Measurements from ENCODE around the gene ADGRF5.

Gene ADGRF5

DNA sequence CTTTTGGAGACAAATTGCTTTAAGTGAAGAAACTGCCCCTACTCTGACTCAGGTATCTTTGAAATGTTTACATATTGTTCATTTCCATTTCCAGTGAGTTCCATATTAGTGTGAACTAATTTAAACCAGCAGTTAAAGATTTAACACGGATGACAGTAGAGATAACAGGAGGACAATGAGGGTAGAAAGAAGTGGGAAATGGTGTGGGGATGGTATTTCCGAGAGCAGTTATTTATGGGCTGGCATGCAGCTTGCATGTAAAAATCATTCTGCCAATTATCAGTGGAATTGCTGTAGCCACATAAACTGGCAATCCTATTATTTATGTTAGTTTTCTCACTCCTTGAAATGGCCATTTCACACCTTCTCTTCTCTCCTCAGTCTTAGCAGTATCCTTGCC, 8.6 kb upstream of the ADGRF5 start:
- no peak for DNase-seq (ENCODE audit: low spot score)
- TF ChIP-seq, protein P1, sequence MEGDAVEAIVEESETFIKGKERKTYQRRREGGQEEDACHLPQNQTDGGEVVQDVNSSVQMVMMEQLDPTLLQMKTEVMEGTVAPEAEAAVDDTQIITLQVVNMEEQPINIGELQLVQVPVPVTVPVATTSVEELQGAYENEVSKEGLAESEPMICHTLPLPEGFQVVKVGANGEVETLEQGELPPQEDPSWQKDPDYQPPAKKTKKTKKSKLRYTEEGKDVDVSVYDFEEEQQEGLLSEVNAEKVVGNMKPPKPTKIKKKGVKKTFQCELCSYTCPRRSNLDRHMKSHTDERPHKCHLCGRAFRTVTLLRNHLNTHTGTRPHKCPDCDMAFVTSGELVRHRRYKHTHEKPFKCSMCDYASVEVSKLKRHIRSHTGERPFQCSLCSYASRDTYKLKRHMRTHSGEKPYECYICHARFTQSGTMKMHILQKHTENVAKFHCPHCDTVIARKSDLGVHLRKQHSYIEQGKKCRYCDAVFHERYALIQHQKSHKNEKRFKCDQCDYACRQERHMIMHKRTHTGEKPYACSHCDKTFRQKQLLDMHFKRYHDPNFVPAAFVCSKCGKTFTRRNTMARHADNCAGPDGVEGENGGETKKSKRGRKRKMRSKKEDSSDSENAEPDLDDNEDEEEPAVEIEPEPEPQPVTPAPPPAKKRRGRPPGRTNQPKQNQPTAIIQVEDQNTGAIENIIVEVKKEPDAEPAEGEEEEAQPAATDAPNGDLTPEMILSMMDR (IDR thresholded peaks at IDR 0.05; ENCODE audit: extremely low read depth, missing control alignments), result no peak

DNA sequence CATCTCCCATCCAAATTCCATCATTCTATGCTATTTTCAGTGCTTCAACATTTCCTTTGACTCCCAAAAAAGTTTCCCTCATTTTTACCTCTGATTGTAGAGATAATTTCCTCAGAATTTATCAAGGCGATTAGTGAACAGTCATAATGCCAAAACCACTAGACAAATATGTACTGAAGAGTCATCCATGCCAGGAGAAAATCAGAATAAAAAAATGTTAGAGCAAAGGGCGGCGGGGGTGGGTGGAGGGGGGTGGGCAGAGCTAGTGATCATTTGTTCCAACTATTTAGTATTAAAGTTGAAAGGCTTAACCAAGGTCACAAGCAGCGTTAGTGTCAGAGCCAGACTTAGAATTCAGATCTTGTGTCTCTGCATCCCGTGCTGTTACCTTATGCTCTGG, 5.3 kb upstream of the ADGRF5 start:
- DNase-seq (ENCODE audit: low spot score), result no peak
- TF ChIP-seq, protein P1 (IDR thresholded peaks at IDR 0.05; ENCODE audit: extremely low read depth, missing control alignments), result no peak

DNA sequence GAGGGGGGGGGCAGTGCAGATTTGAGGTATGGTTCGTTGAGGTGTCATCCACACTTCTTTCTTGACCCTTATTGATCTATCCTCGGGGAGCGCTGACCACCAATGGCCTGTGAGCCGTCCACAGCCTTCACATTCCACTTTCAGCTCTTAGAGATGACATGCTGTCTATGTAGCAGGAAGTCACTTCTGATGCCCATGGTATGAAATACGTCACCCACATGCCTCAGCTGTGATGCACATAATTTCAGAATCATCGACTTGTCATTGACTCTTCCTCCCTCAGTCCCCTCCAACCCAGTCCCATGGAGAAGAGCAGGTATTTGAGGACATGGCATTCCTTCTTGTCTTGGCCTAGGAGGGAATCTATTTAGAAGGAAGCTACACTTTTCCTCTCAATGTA, 4.7 kb upstream of the ADGRF5 start:
- TF ChIP-seq, protein P1 (IDR thresholded peaks at IDR 0.05; ENCODE audit: extremely low read depth, missing control alignments), result no peak
- DNase-seq (ENCODE audit: low spot score), result no peak

DNA sequence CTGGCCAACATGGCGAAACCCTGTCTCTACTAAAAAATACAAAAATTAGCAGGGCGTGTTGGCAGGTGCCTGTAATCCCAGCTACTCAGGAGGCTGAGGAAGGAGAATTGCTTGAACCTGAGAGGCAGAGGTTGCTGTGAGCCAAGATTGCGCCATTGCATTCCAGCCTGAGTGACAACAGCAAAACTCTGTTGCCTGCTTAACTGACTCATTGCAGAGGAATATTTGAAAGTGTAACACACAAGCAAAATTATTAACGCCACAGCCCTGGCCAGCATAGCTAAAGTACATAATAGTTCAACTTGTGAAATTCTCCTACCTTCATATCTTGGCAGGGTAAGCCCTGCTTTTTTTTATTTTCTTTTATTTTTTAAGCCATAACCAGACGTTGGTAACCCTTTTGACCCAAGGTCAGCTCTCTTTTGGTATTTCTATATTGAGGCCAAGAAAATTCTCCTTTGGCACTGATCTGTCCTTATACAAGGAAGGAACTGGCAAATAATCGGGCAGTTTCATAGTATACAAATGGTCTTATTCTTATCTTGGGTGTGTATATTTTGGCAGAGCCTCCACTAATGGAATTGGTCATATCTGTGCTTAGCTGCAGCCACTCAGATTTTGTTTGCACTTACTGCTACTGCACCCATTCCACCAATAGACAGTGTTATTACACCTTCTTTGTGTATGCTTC, 4.0 kb upstream of the ADGRF5 start:
- TF ChIP-seq, protein P1 (IDR thresholded peaks at IDR 0.05; ENCODE audit: extremely low read depth, missing control alignments), result no peak
- DNase-seq (ENCODE audit: low spot score), result no peak

DNA sequence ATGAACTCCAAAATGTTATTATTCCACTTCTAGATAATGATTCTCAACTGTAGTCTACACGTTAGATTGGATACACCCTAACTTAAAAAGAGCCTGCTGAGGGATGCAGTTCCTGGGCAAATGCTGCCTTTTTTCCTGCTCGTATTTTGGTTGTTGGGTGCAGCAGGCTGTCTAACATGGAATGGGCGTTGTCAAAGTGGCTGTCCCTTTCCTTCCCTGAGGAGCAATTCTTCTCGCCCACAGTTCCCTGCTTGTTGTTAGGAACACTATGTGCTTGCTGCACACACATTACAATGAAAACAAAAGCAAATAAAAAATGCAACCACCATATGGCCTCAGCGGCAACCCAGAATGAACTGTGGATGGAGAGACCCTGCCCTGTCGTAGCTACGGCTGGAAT, 1.7 kb upstream of the ADGRF5 start:
- no peak for DNase-seq (ENCODE audit: low spot score)
- TF ChIP-seq, protein P1 (IDR thresholded peaks at IDR 0.05; ENCODE audit: extremely low read depth, missing control alignments), result no peak

DNA sequence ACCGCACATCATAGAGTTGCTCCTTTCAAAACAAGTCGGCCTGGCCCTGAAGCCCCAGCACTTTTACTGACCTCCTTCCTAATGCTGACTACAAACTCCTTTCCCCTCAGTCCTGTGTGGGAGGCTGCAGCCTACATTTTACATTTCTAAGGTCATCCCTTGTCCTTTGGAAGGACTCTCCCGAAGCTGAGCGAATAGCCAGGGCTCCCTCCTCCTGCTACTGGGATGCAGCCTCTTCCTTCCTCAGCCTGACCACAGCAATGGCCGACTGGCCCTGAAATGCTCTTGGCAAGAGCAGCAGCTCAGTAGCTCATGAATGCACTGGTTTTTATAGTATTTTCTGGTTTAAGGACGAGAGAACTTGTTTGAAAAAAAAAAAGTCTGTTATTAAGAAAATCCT, 679 bp downstream of the ADGRF5 start:
- TF ChIP-seq, protein P1 (IDR thresholded peaks at IDR 0.05; ENCODE audit: extremely low read depth, missing control alignments), result no peak
- no peak for DNase-seq (ENCODE audit: low spot score)

DNA sequence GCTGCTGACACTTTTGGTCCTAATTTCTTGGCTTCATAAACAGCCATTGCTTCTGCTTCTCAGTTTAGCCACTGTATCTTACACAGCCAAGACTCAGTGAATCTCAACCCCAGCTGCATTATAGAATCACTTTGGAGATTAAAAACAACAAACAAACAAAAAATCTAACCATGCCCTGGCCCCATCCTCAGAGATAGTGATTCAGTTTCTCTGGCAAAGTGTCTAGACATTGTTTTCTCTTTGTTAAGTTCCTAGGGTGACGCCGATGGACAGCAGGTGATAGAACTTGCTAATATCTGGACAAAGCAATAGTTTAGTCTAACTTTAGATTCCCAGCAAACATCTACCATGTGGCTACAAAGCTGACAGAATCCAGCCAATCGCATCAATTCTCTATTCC, 2.9 kb downstream of the ADGRF5 start:
- TF ChIP-seq, protein P1 (IDR thresholded peaks at IDR 0.05; ENCODE audit: extremely low read depth, missing control alignments), result no peak
- DNase-seq (ENCODE audit: low spot score), result no peak

Data from GM20000 (cell line).